CD14-positive monocyte (primary cell): ENCODE measurements around the gene NBDY. TPM values are rescaled to one million over a fixed set of nuclear protein-coding genes. Genes with fewer than 3 reads are reported as not detected.

Experiments used
- DNase-seq, 3 donors: peaks; one replicate each; pipeline ENCODE4 v3.0.0-alpha.2; 2011 to 2022
- H2AFZ ChIP-seq: 2 replicates; pipeline ENCODE4 v1.6.0; 2012; ENCODE audit warnings: mild to moderate bottlenecking, low read depth, low read length, inconsistent platforms; ENCODE audit not compliant: insufficient read depth, poor library complexity, severe bottlenecking
- H3K27ac ChIP-seq, 2 donors: 1 replicate in 1 of 2; 2 replicates in 1 of 2; pipeline ENCODE4 v1.5.1; 2012 to 2013; ENCODE audit warnings: low read length in 2 of 2, control low read depth in 1 of 2, inconsistent platforms in 1 of 2, low read depth in 1 of 2, mild to moderate bottlenecking in 1 of 2
- H3K27me3 ChIP-seq, 2 donors: one replicate each; pipeline versions ENCODE4 v1.6.0 to v1.6.1; 2011 to 2013; ENCODE audit warnings: low read length in 2 of 2; ENCODE audit not compliant: control insufficient read depth in 2 of 2, insufficient read depth in 2 of 2
- H3K36me3 ChIP-seq, 2 donors: replicated peaks in 1 of 2; 1 replicate in 1 of 2; 2 replicates in 1 of 2; pipeline versions ENCODE4 v1.5.1 to v1.6.1; 2012 to 2013; ENCODE audit warnings: low read length in 2 of 2, control low read depth in 1 of 2, inconsistent platforms in 1 of 2, mild to moderate bottlenecking in 1 of 2; ENCODE audit not compliant: insufficient read depth in 2 of 2, control insufficient read depth in 1 of 2
- H3K4me1 ChIP-seq, 2 donors: 1 replicate in 1 of 2; 2 replicates in 1 of 2; pipeline versions ENCODE4 v1.5.1 to v1.6.1; 2012 to 2013; ENCODE audit warnings: low read length in 2 of 2, control low read depth in 1 of 2, inconsistent platforms in 1 of 2, mild to moderate bottlenecking in 1 of 2, moderate library complexity in 1 of 2; ENCODE audit not compliant: insufficient read depth in 2 of 2, control insufficient read depth in 1 of 2
- H3K4me2 ChIP-seq: replicated peaks from 2 replicates; pipeline ENCODE3; 2012; ENCODE audit warnings: low read length, moderate library complexity, mild to moderate bottlenecking; ENCODE audit not compliant: poor library complexity, severe bottlenecking; ENCODE audit errors: extremely low read depth
- H3K4me3 ChIP-seq, 3 experiments: fragments of 200-600 bp in 1 of 3; sonication (generic) in 1 of 3; replicated peaks in 1 of 3; 1 replicate in 2 of 3; 2 replicates in 1 of 3; pipeline ENCODE4 v1.5.1; 2011 to 2013; ENCODE audit warnings: low read length in 3 of 3, mild to moderate bottlenecking in 3 of 3, control low read depth in 2 of 3, low read depth in 2 of 3, inconsistent platforms in 1 of 3, moderate library complexity in 1 of 3
- H3K79me2 ChIP-seq: 2 replicates; pipeline ENCODE4 v1.6.0; 2012; ENCODE audit warnings: mild to moderate bottlenecking, control low read depth, inconsistent platforms, low read length, moderate library complexity; ENCODE audit not compliant: insufficient read depth
- H3K9ac ChIP-seq: 2 replicates; pipeline ENCODE4 v1.6.0; 2017; ENCODE audit warnings: low read length, mild to moderate bottlenecking; ENCODE audit not compliant: insufficient read depth, poor library complexity, severe bottlenecking
- H3K9me3 ChIP-seq, 2 donors: replicated peaks in 1 of 2; 1 replicate in 1 of 2; 2 replicates in 1 of 2; pipeline versions ENCODE4 v1.5.1 to v1.6.1; 2012 to 2013; ENCODE audit warnings: low read length in 2 of 2, control low read depth in 1 of 2; ENCODE audit not compliant: control insufficient read depth in 1 of 2, insufficient read depth in 1 of 2
- H4K20me1 ChIP-seq: 2 replicates; pipeline ENCODE4 v1.6.0; 2012; ENCODE audit warnings: mild to moderate bottlenecking, low read length, control low read depth, moderate library complexity; ENCODE audit not compliant: insufficient read depth
- H3K27ac Mint-ChIP-seq, 7 donors: one replicate each; pipeline ENCODE4 v1.8.0; 2020; ENCODE audit warnings: mild to moderate bottlenecking in 7 of 7, mixed read lengths in 7 of 7, moderate library complexity in 6 of 7, inconsistent platforms in 2 of 7
- H3K27me3 Mint-ChIP-seq, 3 donors: one replicate each; pipeline ENCODE4 v1.8.0; 2021 to 2022; ENCODE audit warnings: low read depth in 3 of 3, mild to moderate bottlenecking in 3 of 3, mixed read lengths in 3 of 3, moderate library complexity in 3 of 3, inconsistent platforms in 1 of 3
- H3K36me3 Mint-ChIP-seq, 2 donors: one replicate each; pipeline ENCODE4 v1.8.0; 2020; ENCODE audit warnings: mixed read lengths in 2 of 2, inconsistent platforms in 1 of 2, mild to moderate bottlenecking in 1 of 2
- H3K4me1 Mint-ChIP-seq: one replicate; pipeline ENCODE4 v1.8.0; 2020; ENCODE audit warnings: mild to moderate bottlenecking, mixed read lengths
- H3K4me3 Mint-ChIP-seq, 2 donors: one replicate each; pipeline ENCODE4 v1.8.0; 2020; ENCODE audit warnings: mild to moderate bottlenecking in 2 of 2, mixed read lengths in 2 of 2, moderate library complexity in 1 of 2
- H3K9me3 Mint-ChIP-seq, 7 donors: one replicate each; pipeline ENCODE4 v1.8.0; 2020 to 2022; ENCODE audit warnings: mixed read lengths in 7 of 7, mild to moderate bottlenecking in 6 of 7, moderate library complexity in 6 of 7, inconsistent platforms in 2 of 7
- WGBS: methylation state at CpG from one replicate; pipeline ENCODE4 v1.1.5; 2013; ENCODE audit warnings: missing lambda C conversion rate; ENCODE audit not compliant: insufficient coverage; 5-methylcytosine and 5-hydroxymethylcytosine counted together
- intact Hi-C, 2 donors: fragments of 100-400 bp; cut with micrococcal nuclease; formaldehyde crosslinking; loops; one replicate each; pipeline versions ENCODE4 v1.15.0 to v1.15.1; 2023
- polyA plus RNA-seq, 3 donors: library from polyadenylated mRNA; depleted of rRNA in 1 of 3; unstranded in 2 of 3; stranded (reverse) in 1 of 3; fragments of 300-500 nt in 2 of 3; fragments of >200 nt in 1 of 3; fragmentation: Illumina TruSeq in 2 of 3; gene quantifications; 1 replicate in 2 of 3; 2 replicates in 1 of 3; pipeline ENCODE4 v1.2.3, GENCODE V29; 2012 to 2021
- TF ChIP-seq, protein P1 (sequence below): fragments of 200-600 bp; IDR thresholded peaks from one replicate; pipeline ENCODE4 v1.8.0; 2022; ENCODE audit warnings: antibody characterized with exemption, mild to moderate bottlenecking

NBDY gene
- polyA plus RNA-seq, 3 donors = 14.4 to 24.9 (median 22.1) TPM

DNA sequence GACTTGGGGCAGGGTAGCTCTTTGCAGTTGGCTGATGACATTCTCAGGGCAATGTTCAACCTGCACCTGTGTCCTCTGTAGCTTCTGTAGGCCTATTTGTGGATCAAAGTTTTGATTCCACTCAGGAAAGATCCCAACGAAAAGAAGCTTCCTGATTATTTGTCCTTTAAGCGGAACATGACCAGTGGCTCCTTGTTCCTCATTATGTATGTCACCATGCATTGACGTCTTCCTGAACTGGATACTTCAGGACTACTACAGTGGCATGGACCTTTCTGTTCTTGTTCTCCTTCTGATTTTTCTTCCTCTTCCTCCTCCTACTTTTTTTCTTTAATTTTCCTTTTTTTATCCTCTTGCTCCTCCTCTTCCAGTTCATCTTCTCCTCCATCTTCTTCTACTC, 62.4 kb downstream of the NBDY start:
- Mint-ChIP-seq H3K9me3 (no peaks in the 10 kb centered on the region), H3K4me1 (peaks cover 47% of the 10 kb centered on the region), H3K36me3 (peaks cover 3 to 10% of the 10 kb centered on the region in 2 donors), H3K27ac (peak overlapping the region in 6 of 7 donors; percentile 28 to 81 (median 52)), H3K27me3 (peaks cover 0 to 6% (median 0%) of the 10 kb centered on the region in 3 donors), H3K4me3 (peak overlapping the region in 1 of 2 donors; percentile 57)
- peak overlapping the region; percentile 32 for H3K4me2 ChIP-seq
- peaks cover 37 to 42% of the 10 kb centered on the region in 2 donors for H3K4me1 ChIP-seq
- TF ChIP-seq, protein P1, sequence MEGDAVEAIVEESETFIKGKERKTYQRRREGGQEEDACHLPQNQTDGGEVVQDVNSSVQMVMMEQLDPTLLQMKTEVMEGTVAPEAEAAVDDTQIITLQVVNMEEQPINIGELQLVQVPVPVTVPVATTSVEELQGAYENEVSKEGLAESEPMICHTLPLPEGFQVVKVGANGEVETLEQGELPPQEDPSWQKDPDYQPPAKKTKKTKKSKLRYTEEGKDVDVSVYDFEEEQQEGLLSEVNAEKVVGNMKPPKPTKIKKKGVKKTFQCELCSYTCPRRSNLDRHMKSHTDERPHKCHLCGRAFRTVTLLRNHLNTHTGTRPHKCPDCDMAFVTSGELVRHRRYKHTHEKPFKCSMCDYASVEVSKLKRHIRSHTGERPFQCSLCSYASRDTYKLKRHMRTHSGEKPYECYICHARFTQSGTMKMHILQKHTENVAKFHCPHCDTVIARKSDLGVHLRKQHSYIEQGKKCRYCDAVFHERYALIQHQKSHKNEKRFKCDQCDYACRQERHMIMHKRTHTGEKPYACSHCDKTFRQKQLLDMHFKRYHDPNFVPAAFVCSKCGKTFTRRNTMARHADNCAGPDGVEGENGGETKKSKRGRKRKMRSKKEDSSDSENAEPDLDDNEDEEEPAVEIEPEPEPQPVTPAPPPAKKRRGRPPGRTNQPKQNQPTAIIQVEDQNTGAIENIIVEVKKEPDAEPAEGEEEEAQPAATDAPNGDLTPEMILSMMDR = no peak
- 13% methylated on average over 2 of the region's 3 CpGs for WGBS
- no peaks in the 10 kb centered on the region for H3K79me2 ChIP-seq
- intact Hi-C loops = no loop called here
- H3K27ac ChIP-seq = peak overlapping the region in 1 of 2 donors; percentile 23
- no peak overlapping the region for H3K9ac ChIP-seq
- no peak overlapping the region for H2AFZ ChIP-seq
- no peaks in the 10 kb centered on the region for H3K9me3 ChIP-seq
- peak in 2 of 3 donors; percentile 26 to 42 for DNase-seq
- H4K20me1 ChIP-seq = no peaks in the 10 kb centered on the region
- H3K36me3 ChIP-seq = no peaks in the 10 kb centered on the region
- H3K4me3 ChIP-seq = peak overlapping the region in 1 of 3 experiments; percentile 21
- no peaks in the 10 kb centered on the region for H3K27me3 ChIP-seq

GRCh38 chrX:56792270-56793111, 63.4 kb downstream of the NBDY start:
- H3K4me1 ChIP-seq = peaks cover 36 to 40% of the 10 kb centered on the region in 2 donors
- peak overlapping the region; percentile 32 for H3K4me2 ChIP-seq
- peaks cover 48% of the 10 kb centered on the region for H3K4me1 Mint-ChIP-seq
- peaks cover 0 to 6% of the 10 kb centered on the region in 2 donors for H3K36me3 Mint-ChIP-seq
- no peak overlapping the region for H3K9ac ChIP-seq
- H2AFZ ChIP-seq = no peak overlapping the region
- H3K9me3 ChIP-seq = no peaks in the 10 kb centered on the region
- intact Hi-C loops = no loop called here
- TF ChIP-seq, protein P1 = no peak
- peak overlapping the region in 2 of 7 donors; percentile 37 to 56 for H3K27ac Mint-ChIP-seq
- no peak overlapping the region for H3K4me3 Mint-ChIP-seq
- H3K27me3 Mint-ChIP-seq = peaks cover 0 to 7% (median 0%) of the 10 kb centered on the region in 3 donors
- peak overlapping the region in 1 of 2 donors; percentile 23 for H3K27ac ChIP-seq
- H3K27me3 ChIP-seq = no peaks in the 10 kb centered on the region
- H3K4me3 ChIP-seq = no peak overlapping the region
- no peak for DNase-seq
- peaks cover 0 to 6% (median 0%) of the 10 kb centered on the region in 7 donors for H3K9me3 Mint-ChIP-seq
- no peaks in the 10 kb centered on the region for H4K20me1 ChIP-seq
- no peaks in the 10 kb centered on the region for H3K36me3 ChIP-seq
- H3K79me2 ChIP-seq = no peaks in the 10 kb centered on the region
- WGBS = 100% methylated on average over 2 of the region's 8 CpGs
